ENCODE data around the gene KCTD11.

GRCh38 chr17:7403043-7403726, 51.2 kb downstream of the KCTD11 start:
- TF ChIP-seq CTCF (IDR thresholded peaks at IDR 0.05) (no peak), POLR2A (IDR thresholded peaks at IDR 0.05) (no peak)

All from lower leg skin (tissue), 3 donors.